Frontal cortex (tissue), 1 donor: Measurements from ENCODE around the gene FMNL3. TPM values are rescaled to one million over a fixed set of nuclear protein-coding genes. Genes with fewer than 3 reads are reported as not detected.

ENCODE experiments used
- small RNA-seq: library from RNA; depleted of rRNA; stranded (forward); fragments of <200 nt; gene quantifications from one replicate; pipeline ENCODE3, GENCODE V24; 2014
- total RNA-seq: library from RNA; depleted of rRNA; stranded (reverse); fragments of >200 nt; gene quantifications from one replicate; pipeline ENCODE4 v1.2.3, GENCODE V29; 2014

FMNL3 gene
- total RNA-seq, 1 donor from 2014 or later = 9.0 TPM

Small RNA genes within 50 kb of the gene (small RNA-seq; reads per million reads assigned to genes)
- not detected for gene AC020612.2
- not detected for gene HIGD1AP9
- not detected for gene POLR2KP1
- not detected for gene RNU6-834P

Other genes starting within 250 kb of the FMNL3 start
- 3.7 TPM for gene KCNH3, start 168.4 kb downstream of the FMNL3 start, total RNA-seq
- 35.9 TPM for gene MCRS1, start 139.3 kb downstream of the FMNL3 start, total RNA-seq
- 0.41 TPM for gene FAM186B, start 101.8 kb downstream of the FMNL3 start, total RNA-seq
- gene PRPF40B, start 83.8 kb downstream of the FMNL3 start, total RNA-seq = 19.2 TPM
- 284 TPM for gene TMBIM6, start 34.2 kb upstream of the FMNL3 start, total RNA-seq
- 7.3 TPM for gene NCKAP5L, start 121.0 kb upstream of the FMNL3 start, total RNA-seq
- 6.9 TPM for gene BCDIN3D, start 135.7 kb upstream of the FMNL3 start, total RNA-seq
- gene FAIM2, start 196.5 kb upstream of the FMNL3 start, total RNA-seq = 17.9 TPM
- not detected for gene AQP2, start 243.3 kb upstream of the FMNL3 start, total RNA-seq